ENCODE measurements around the gene SIAH3.

The SIAH3 gene

DNA sequence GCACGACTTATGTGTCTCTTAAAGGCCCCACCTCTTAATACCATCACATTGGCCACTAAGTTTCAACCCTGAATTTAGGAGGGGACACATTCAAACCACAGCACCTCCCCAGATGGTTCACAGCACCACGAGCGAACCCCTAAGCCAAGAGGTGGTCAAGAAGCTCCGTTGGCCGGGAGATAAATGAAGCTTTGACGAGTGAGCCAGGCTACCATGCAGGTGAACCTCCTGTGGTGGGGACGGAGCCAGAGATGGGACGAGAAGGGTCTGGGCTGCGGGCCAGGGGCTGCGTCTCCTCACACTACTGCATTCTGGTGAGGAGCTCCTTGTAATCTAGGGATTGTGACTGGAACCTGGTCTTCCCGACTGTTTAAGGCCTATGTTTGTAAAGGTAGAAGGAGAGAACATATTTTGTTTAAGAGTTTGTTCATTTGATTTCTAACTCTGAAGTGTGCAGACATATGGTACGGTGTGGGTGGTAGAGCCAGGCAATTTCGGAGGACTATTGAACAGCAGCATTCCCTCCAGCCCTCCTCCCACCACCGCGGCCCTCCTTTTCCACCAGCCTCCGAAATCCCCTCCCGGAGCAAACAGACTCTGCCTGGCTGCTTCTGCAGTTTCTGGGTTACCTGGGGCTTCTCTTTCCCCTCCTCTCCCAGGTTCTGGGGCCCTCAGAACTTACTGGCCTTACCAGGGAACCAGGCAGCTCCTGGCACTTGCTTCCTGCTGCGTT, 31.3 kb downstream of the SIAH3 start (continued):
- TF ChIP-seq PRDM10 (tag by site-specific recombination; IDR thresholded peaks at IDR 0.05), result no peak
- no peak for TF ChIP-seq PRDM6 (tag by site-specific recombination; IDR thresholded peaks at IDR 0.05)
- TF ChIP-seq, protein P1, sequence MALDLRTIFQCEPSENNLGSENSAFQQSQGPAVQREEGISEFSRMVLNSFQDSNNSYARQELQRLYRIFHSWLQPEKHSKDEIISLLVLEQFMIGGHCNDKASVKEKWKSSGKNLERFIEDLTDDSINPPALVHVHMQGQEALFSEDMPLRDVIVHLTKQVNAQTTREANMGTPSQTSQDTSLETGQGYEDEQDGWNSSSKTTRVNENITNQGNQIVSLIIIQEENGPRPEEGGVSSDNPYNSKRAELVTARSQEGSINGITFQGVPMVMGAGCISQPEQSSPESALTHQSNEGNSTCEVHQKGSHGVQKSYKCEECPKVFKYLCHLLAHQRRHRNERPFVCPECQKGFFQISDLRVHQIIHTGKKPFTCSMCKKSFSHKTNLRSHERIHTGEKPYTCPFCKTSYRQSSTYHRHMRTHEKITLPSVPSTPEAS (tag by site-specific recombination; IDR thresholded peaks at IDR 0.05), result no peak
- no peak for TF ChIP-seq ZNF157 (tag by site-specific recombination; IDR thresholded peaks at IDR 0.05)

DNA sequence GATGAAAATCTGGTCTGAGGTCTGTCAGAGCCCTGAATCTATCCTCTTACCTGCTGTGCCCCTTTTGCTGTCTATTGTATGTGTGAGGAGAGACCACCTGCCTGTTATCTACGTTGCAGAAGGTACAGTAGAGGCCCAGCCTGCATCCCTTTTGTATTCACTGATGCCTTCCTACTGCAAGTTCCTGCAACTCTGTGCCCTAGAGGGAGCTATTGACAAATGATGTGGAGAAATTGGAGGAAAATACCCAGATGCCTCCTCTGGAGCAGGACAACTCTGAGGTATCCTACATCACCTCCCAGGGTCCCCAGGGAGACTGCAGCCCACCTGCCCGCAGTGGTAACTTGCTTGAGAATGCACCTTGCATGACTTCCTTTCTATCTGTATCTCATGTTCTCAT, 33.7 kb downstream of the SIAH3 start:
- H3K36me3 ChIP-seq (ENCODE audit: control insufficient read depth in 2 of 2, insufficient read depth in 1 of 2, low read length in 2 of 2), result no peaks in the 10 kb centered on the region
- no peak overlapping the region for H3K4me3 ChIP-seq (ENCODE audit: low read depth, low read length)
- no peak overlapping the region for H3K27ac ChIP-seq (ENCODE audit: extremely low read depth, low read depth, low read length)
- TF ChIP-seq ZNF391 (tag by site-specific recombination; IDR thresholded peaks at IDR 0.05; ENCODE audit: borderline replicate concordance, low read depth) (no peak), ZNF76 (tag by site-specific recombination; IDR thresholded peaks at IDR 0.05; ENCODE audit: borderline replicate concordance, low read depth) (no peak), ZNF239 (tag by site-specific recombination; IDR thresholded peaks at IDR 0.05) (no peak), ZNF623 (tag by site-specific recombination; IDR thresholded peaks at IDR 0.05) (no peak), ZNF221 (tag by site-specific recombination; IDR thresholded peaks at IDR 0.05; ENCODE audit: borderline replicate concordance) (no peak), ZNF48 (tag by site-specific recombination; IDR thresholded peaks at IDR 0.05) (no peak), BCL11B (tag by site-specific recombination; IDR thresholded peaks at IDR 0.05; ENCODE audit: low read depth) (no peak), ZNF449 (tag by site-specific recombination; IDR thresholded peaks at IDR 0.05) (no peak), ZXDB (tag by site-specific recombination; IDR thresholded peaks at IDR 0.05) (no peak)
- ChIA-PET POLR2A (no interaction called here), CTCF (no interaction called here)
- H3K9me3 ChIP-seq (ENCODE audit: control insufficient read depth, insufficient read depth, low read depth, low read length), result no peaks in the 10 kb centered on the region
- no peaks in the 10 kb centered on the region for H3K4me1 ChIP-seq (ENCODE audit: control insufficient read depth, insufficient read depth, low read length)

GRCh38 chr13:45816427-45816826, 35.1 kb downstream of the SIAH3 start:
- Histone ChIP-seq H3K36me3 (ENCODE audit: control insufficient read depth in 2 of 2, insufficient read depth in 1 of 2, low read length in 2 of 2) (no peaks in the 10 kb centered on the region), H3K27ac (ENCODE audit: extremely low read depth, low read depth, low read length) (no peak overlapping the region), H3K4me3 (ENCODE audit: low read depth, low read length) (no peak overlapping the region), H3K4me1 (ENCODE audit: control insufficient read depth, insufficient read depth, low read length) (no peaks in the 10 kb centered on the region), H3K9me3 (ENCODE audit: control insufficient read depth, insufficient read depth, low read depth, low read length) (no peaks in the 10 kb centered on the region)
- ChIA-PET CTCF (no interaction called here), POLR2A (no interaction called here)
- TF ChIP-seq ZNF404 (tag by site-specific recombination; IDR thresholded peaks at IDR 0.05) (no peak), ZNF324 (tag by site-specific recombination; IDR thresholded peaks at IDR 0.05) (no peak), SP2 (tag by site-specific recombination; IDR thresholded peaks at IDR 0.05) (no peak), ZNF76 (tag by site-specific recombination; IDR thresholded peaks at IDR 0.05; ENCODE audit: borderline replicate concordance, low read depth) (no peak), IKZF3 (tag by site-specific recombination; IDR thresholded peaks at IDR 0.05) (no peak), GLIS1 (tag by site-specific recombination; IDR thresholded peaks at IDR 0.05) (no peak), ZNF785 (tag by site-specific recombination; IDR thresholded peaks at IDR 0.05) (no peak), MEIS1 (CRISPR knock-in tag; IDR thresholded peaks at IDR 0.05; ENCODE audit: borderline replicate concordance) (no peak)
- TF ChIP-seq, protein P2, sequence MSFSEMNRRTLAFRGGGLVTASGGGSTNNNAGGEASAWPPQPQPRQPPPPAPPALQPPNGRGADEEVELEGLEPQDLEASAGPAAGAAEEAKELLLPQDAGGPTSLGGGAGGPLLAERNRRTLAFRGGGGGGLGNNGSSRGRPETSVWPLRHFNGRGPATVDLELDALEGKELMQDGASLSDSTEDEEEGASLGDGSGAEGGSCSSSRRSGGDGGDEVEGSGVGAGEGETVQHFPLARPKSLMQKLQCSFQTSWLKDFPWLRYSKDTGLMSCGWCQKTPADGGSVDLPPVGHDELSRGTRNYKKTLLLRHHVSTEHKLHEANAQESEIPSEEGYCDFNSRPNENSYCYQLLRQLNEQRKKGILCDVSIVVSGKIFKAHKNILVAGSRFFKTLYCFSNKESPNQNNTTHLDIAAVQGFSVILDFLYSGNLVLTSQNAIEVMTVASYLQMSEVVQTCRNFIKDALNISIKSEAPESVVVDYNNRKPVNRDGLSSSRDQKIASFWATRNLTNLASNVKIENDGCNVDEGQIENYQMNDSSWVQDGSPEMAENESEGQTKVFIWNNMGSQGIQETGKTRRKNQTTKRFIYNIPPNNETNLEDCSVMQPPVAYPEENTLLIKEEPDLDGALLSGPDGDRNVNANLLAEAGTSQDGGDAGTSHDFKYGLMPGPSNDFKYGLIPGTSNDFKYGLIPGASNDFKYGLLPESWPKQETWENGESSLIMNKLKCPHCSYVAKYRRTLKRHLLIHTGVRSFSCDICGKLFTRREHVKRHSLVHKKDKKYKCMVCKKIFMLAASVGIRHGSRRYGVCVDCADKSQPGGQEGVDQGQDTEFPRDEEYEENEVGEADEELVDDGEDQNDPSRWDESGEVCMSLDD (tag by site-specific recombination; IDR thresholded peaks at IDR 0.05), result no peak
